ENCODE data around the gene MIR17HG.
A peak's percentile ranks its signal among the peaks of the same experiment; 100 is the strongest.
"Not testable (repeated sequence)": the region's sequence is repeated elsewhere in the genome, so short reads cannot be mapped to it uniquely, and the experiment has no call there.

The MIR17HG gene

GRCh38 chr13:91347202-91347995, at the start of gene MIR17HG:
Gene MIR17HG (plus strand): TSS chr13:91347687.
- peak; percentile 92 for DNase-seq

GRCh38 chr13:91298060-91298459, 49.4 kb upstream of the MIR17HG start:
- no peak for DNase-seq

- no peak for DNase-seq
Measured at GRCh38 chr13:91302111-91302510, 45.4 kb upstream of the MIR17HG start.

GRCh38 chr13:91303031-91303430, 44.5 kb upstream of the MIR17HG start:
- no peak for DNase-seq

GRCh38 chr13:91304741-91305140, 42.7 kb upstream of the MIR17HG start:
- DNase-seq = no peak

- DNase-seq = no peak
Measured at GRCh38 chr13:91305652-91306051, 41.8 kb upstream of the MIR17HG start.

GRCh38 chr13:91307887-91308286, 39.6 kb upstream of the MIR17HG start:
- DNase-seq = no peak

GRCh38 chr13:91308299-91308698, 39.2 kb upstream of the MIR17HG start:
- no peak for DNase-seq

- no peak for DNase-seq
Measured at GRCh38 chr13:91311491-91311890, 36.0 kb upstream of the MIR17HG start.

- no peak for DNase-seq
Measured at GRCh38 chr13:91312324-91312723, 35.2 kb upstream of the MIR17HG start.

GRCh38 chr13:91313103-91313502, 34.4 kb upstream of the MIR17HG start:
- peak; percentile 51 for DNase-seq

- no peak for DNase-seq
Measured at GRCh38 chr13:91313581-91313980, 33.9 kb upstream of the MIR17HG start.

- no peak for DNase-seq
Measured at GRCh38 chr13:91314888-91315287, 32.6 kb upstream of the MIR17HG start.

- no peak for DNase-seq
Measured at GRCh38 chr13:91318886-91319285, 28.6 kb upstream of the MIR17HG start.

- DNase-seq = no peak
Measured at GRCh38 chr13:91319996-91320395, 27.5 kb upstream of the MIR17HG start.

- DNase-seq = not testable (repeated sequence)
Measured at GRCh38 chr13:91320990-91321389, 26.5 kb upstream of the MIR17HG start.

- no peak for DNase-seq
Measured at GRCh38 chr13:91323349-91323748, 24.1 kb upstream of the MIR17HG start.

- no peak for DNase-seq
Measured at GRCh38 chr13:91326146-91326545, 21.3 kb upstream of the MIR17HG start.

- no peak for DNase-seq
Measured at GRCh38 chr13:91328726-91329125, 18.8 kb upstream of the MIR17HG start.

GRCh38 chr13:91329733-91330132, 17.8 kb upstream of the MIR17HG start:
- DNase-seq = no peak

GRCh38 chr13:91331047-91331915, 16.2 kb upstream of the MIR17HG start:
- no peak for DNase-seq

- DNase-seq = no peak
Measured at GRCh38 chr13:91346062-91346461, 1.4 kb upstream of the MIR17HG start.

GRCh38 chr13:91346850-91347201, 661 bp upstream of the MIR17HG start:
- peak; percentile 64 for DNase-seq
